ENCODE results near the gene CFLAR. TPM values are rescaled to one million over a fixed set of nuclear protein-coding genes. Genes with fewer than 3 reads are reported as not detected.

Gene CFLAR
- total RNA-seq, 1 donor from 2014 or later, result 11.4 TPM

GRCh38 chr2:201109186-201109585 is 6.8 kb upstream of the CFLAR start:
- no peak overlapping the region for H3K27ac Mint-ChIP-seq
- no peaks in the 10 kb centered on the region for H3K9me3 Mint-ChIP-seq
- Histone ChIP-seq H3K4me3 (no peak overlapping the region), H4K20me1 (ENCODE audit: low read depth) (no peaks in the 10 kb centered on the region), H3K4me1 (no peaks in the 10 kb centered on the region), H3K4me2 (no peak overlapping the region), H2AFZ (replicated peaks) (no peak overlapping the region), H3K27me3 (no peaks in the 10 kb centered on the region), H3K36me3 (no peaks in the 10 kb centered on the region), H3K79me2 (ENCODE audit: low read depth) (no peaks in the 10 kb centered on the region), H3K9ac (no peak overlapping the region), H3K27ac (no peak overlapping the region), H3F3A (ENCODE audit: low read depth) (no peaks in the 10 kb centered on the region), H3K9me3 (ENCODE audit: low read depth) (no peaks in the 10 kb centered on the region)
- H3K27me3 Mint-ChIP-seq (ENCODE audit: insufficient read depth, low read depth), result no peaks in the 10 kb centered on the region
- DNase-seq (ENCODE audit: low spot score), result no peak
- H3K4me3 Mint-ChIP-seq, result no peak overlapping the region
- H3K4me1 Mint-ChIP-seq, result peaks cover 3% of the 10 kb centered on the region
- no peaks in the 10 kb centered on the region for H3K36me3 Mint-ChIP-seq
- TF ChIP-seq CTCF (IDR thresholded peaks at IDR 0.05) (no peak), EZH2phosphoT487 (IDR thresholded peaks at IDR 0.05) (no peak), EZH2 (IDR thresholded peaks at IDR 0.05) (no peak)

GRCh38 chr2:201110615-201111014 is 5.3 kb upstream of the CFLAR start:
- H3K4me2 ChIP-seq, result no peak overlapping the region

GRCh38 chr2:201111096-201111495 is 4.9 kb upstream of the CFLAR start:
- no peaks in the 10 kb centered on the region for H3K4me1 ChIP-seq
- H3K4me3 ChIP-seq, result no peak overlapping the region
- no peaks in the 10 kb centered on the region for H3K79me2 ChIP-seq (ENCODE audit: low read depth)
- H3F3A ChIP-seq (ENCODE audit: low read depth), result no peaks in the 10 kb centered on the region
- Mint-ChIP-seq H3K36me3 (no peaks in the 10 kb centered on the region), H3K27ac (no peak overlapping the region), H3K9me3 (peaks cover 4% of the 10 kb centered on the region), H3K4me1 (peaks cover 3% of the 10 kb centered on the region), H3K4me3 (no peak overlapping the region), H3K27me3 (ENCODE audit: insufficient read depth, low read depth) (peaks cover 2% of the 10 kb centered on the region)
- DNase-seq (ENCODE audit: low spot score), result no peak
- H2AFZ ChIP-seq (replicated peaks), result peak overlapping the region; percentile 44
- H3K9ac ChIP-seq, result no peak overlapping the region
- no peaks in the 10 kb centered on the region for H3K36me3 ChIP-seq
- TF ChIP-seq CTCF (IDR thresholded peaks at IDR 0.05), result no peak
- no peak for TF ChIP-seq EZH2phosphoT487 (IDR thresholded peaks at IDR 0.05)
- TF ChIP-seq EZH2 (IDR thresholded peaks at IDR 0.05), result no peak
- no peak overlapping the region for H3K4me2 ChIP-seq
- H3K27ac ChIP-seq, result no peak overlapping the region
- H3K27me3 ChIP-seq, result no peaks in the 10 kb centered on the region
- H4K20me1 ChIP-seq (ENCODE audit: low read depth), result no peaks in the 10 kb centered on the region
- no peaks in the 10 kb centered on the region for H3K9me3 ChIP-seq (ENCODE audit: low read depth)

More at GRCh38 chr2:201110615-201111014, 5.3 kb upstream of the CFLAR start:
- H3K4me1 ChIP-seq, result no peaks in the 10 kb centered on the region
- peaks cover 2% of the 10 kb centered on the region for H3K27me3 Mint-ChIP-seq (ENCODE audit: insufficient read depth, low read depth)
- H3F3A ChIP-seq (ENCODE audit: low read depth), result no peaks in the 10 kb centered on the region
- no peak overlapping the region for H3K27ac Mint-ChIP-seq
- TF ChIP-seq EZH2 (IDR thresholded peaks at IDR 0.05), result no peak
- TF ChIP-seq CTCF (IDR thresholded peaks at IDR 0.05), result no peak
- no peak for TF ChIP-seq EZH2phosphoT487 (IDR thresholded peaks at IDR 0.05)
- no peak overlapping the region for H3K4me3 ChIP-seq
- DNase-seq (ENCODE audit: low spot score), result no peak
- H3K27ac ChIP-seq, result no peak overlapping the region
- no peaks in the 10 kb centered on the region for H3K9me3 ChIP-seq (ENCODE audit: low read depth)
- H3K79me2 ChIP-seq (ENCODE audit: low read depth), result no peaks in the 10 kb centered on the region
- H3K36me3 ChIP-seq, result no peaks in the 10 kb centered on the region
- H3K36me3 Mint-ChIP-seq, result no peaks in the 10 kb centered on the region
- H2AFZ ChIP-seq (replicated peaks), result peak overlapping the region; percentile 44
- peaks cover 3% of the 10 kb centered on the region for H3K4me1 Mint-ChIP-seq
- peaks cover under 1% of the 10 kb centered on the region for H3K9me3 Mint-ChIP-seq
- H3K4me3 Mint-ChIP-seq, result no peak overlapping the region
- H4K20me1 ChIP-seq (ENCODE audit: low read depth), result no peaks in the 10 kb centered on the region
- no peak overlapping the region for H3K9ac ChIP-seq
- no peaks in the 10 kb centered on the region for H3K27me3 ChIP-seq
